ENCODE measurements around the gene RPSA. TPM values are rescaled to one million over a fixed set of nuclear protein-coding genes. Genes with fewer than 3 reads are reported as not detected.

The RPSA gene
- total and polyA plus RNA-seq, 8 donors, result 738 to 1,954 (median 1,788) TPM

- Histone ChIP-seq H3K36me3 (peaks cover 0 to 59% of the 10 kb centered on the region in 2 donors), H3K4me1 (peaks cover 0 to 10% of the 10 kb centered on the region in 2 donors), H3K27me3 (no peaks in the 10 kb centered on the region), H3K4me3 (no peak overlapping the region), H3K9me3 (no peaks in the 10 kb centered on the region), H3K27ac (no peak overlapping the region)
- intact Hi-C loops (cut with DNase I), result no loop called here
- no peak for TF ChIP-seq CTCF (IDR thresholded peaks at IDR 0.05)
- no peak for ATAC-seq
- no peak for DNase-seq
These were observed 16.3 kb upstream of the RPSA start for GRCh38 chr3:39390181-39390580.

DNA sequence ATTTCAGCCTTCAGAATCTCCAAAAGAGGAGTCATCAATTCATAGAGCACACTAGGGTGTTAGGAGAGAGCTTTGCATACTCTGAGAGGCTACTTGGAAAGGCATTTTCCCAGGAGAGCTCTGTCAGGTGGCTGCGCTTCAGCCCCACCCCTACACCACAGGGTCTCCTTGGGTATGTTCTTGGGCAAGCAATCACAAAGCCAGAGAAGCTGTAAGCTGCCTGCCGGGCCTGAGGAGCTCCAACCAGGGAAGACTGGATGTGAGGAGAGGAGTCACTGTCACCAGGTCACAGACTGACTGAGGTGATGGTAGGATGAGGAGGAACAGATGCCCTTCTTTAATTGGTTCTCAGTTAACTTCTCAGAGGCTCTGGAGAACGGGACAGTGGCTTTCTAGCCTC is 9.8 kb upstream of the RPSA start:
- no peak for DNase-seq
- no peaks in the 10 kb centered on the region for H3K9me3 ChIP-seq
- intact Hi-C loops (cut with DNase I), result no loop called here
- peaks cover 0 to 94% of the 10 kb centered on the region in 2 donors for H3K36me3 ChIP-seq
- no peak for TF ChIP-seq CTCF (IDR thresholded peaks at IDR 0.05)
- H3K4me1 ChIP-seq, result no peaks in the 10 kb centered on the region
- no peaks in the 10 kb centered on the region for H3K27me3 ChIP-seq
- ATAC-seq, result no peak
- no peak overlapping the region for H3K4me3 ChIP-seq
- no peak overlapping the region for H3K27ac ChIP-seq

DNA sequence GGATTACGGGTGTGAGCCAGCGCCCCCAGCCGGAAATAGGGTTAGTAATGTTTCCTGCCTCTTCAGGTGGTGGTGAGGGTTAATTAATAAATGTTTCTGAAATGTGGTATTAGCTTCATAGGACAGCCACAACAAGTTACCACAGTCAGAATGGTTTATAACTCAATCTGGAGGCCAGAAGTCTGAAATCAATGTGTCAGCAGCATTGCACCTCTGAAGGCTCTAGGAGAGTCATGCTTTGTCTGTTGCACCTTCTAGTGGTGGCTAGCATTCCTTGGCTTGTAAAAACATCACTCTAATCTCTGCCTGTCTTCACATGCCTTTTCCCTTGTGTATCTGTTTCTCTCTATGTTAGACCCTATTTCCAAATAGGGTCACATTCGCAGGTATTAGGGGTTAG is 7.8 kb upstream of the RPSA start:
- H3K4me3 ChIP-seq, result no peak overlapping the region
- DNase-seq (no peak), ATAC-seq (no peak)
- H3K27ac ChIP-seq, result no peak overlapping the region
- H3K36me3 ChIP-seq, result peaks cover 0 to 74% of the 10 kb centered on the region in 2 donors
- TF ChIP-seq CTCF (IDR thresholded peaks at IDR 0.05), result no peak
- no peaks in the 10 kb centered on the region for H3K9me3 ChIP-seq
- no peaks in the 10 kb centered on the region for H3K4me1 ChIP-seq
- no peaks in the 10 kb centered on the region for H3K27me3 ChIP-seq
- intact Hi-C loops (cut with DNase I), result no loop called here

DNA sequence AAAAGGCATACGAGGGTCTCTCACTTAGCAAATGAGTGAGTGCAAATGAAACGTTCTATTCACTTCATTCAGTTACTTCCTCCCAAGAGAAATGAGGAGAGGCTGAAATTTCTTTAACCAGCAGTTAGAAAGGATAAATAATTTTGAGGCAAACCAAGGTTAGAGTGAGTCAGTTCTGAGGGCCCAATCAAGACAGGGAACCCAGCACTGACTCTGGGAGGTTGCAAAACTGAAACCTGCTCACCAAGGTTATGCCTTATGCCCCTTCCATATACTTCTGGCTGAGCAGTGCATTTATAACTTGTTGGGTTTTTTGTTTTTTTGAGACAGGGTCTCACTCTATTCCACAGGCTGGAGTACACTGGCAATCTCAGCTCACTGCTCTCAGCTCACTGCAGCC is 4.5 kb upstream of the RPSA start:
- ATAC-seq (no peak), DNase-seq (no peak)
- Histone ChIP-seq H3K4me3 (no peak overlapping the region), H3K4me1 (peaks cover 0 to 4% of the 10 kb centered on the region in 2 donors), H3K27ac (no peak overlapping the region), H3K9me3 (no peaks in the 10 kb centered on the region), H3K27me3 (no peaks in the 10 kb centered on the region), H3K36me3 (peaks cover 0 to 41% of the 10 kb centered on the region in 2 donors)
- intact Hi-C loops (cut with DNase I), result no loop called here
- TF ChIP-seq CTCF (IDR thresholded peaks at IDR 0.05), result no peak

DNA sequence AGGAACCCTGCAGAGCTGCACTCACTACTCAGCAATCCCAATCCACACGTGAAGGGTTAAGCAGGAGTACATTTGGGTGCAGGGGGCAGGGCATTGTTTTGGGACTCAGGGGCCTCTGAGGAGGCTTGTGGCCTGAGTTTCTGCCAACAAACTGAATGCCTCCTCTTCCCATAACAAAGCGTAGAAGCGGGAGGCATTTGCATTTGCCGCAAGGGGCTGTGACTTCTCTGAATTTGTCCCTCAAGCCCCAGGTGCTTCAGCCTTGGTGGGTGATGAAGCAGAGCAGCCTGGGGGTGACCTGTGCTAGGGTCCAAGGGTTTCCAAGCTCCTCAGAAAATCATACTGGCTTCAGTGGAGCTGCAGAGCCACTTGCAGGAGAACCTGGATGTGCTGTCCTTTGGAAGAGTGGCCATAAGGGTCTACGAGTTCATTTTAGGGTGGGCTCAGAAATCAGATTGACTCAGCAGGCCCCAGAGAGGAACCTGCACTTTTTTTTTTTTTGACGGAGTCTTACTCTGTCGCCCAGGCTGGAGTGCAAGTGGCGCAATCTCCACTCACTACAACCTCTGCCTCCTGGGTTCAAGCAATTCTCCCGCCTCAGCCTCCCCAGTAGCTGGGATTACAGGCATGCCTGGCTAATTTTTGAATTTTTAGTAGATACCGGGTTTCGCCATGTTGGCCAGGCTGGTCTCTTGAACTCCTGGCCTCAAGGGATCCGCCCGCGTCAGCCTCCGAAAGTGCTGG is 1.4 kb upstream of the RPSA start:
- H3K27ac ChIP-seq, result no peak overlapping the region
- ATAC-seq, result no peak

More for the DNA sequence above, 1.4 kb upstream of the RPSA start:
- H3K4me1 ChIP-seq, result peaks cover 9 to 31% of the 10 kb centered on the region in 2 donors
- H3K27me3 ChIP-seq, result no peaks in the 10 kb centered on the region
- H3K36me3 ChIP-seq, result peaks cover 0 to 36% of the 10 kb centered on the region in 2 donors
- TF ChIP-seq CTCF (IDR thresholded peaks at IDR 0.05), result no peak
- DNase-seq, result no peak
- no peaks in the 10 kb centered on the region for H3K9me3 ChIP-seq
- H3K4me3 ChIP-seq, result no peak overlapping the region
- intact Hi-C loops (cut with DNase I), result no loop called here

All from left lung (tissue), 10 donors.